GM19324 (cell line): ENCODE results near the gene LCN10.

Source experiments
- ATAC-seq: cut with Tn5 transposase; IDR thresholded peaks from one replicate; pipeline ENCODE4 v1.9.1; 2021; ENCODE audit warnings: mild to moderate bottlenecking, moderate library complexity; ENCODE audit not compliant: unreplicated experiment, low FRiP score

The LCN10 gene

DNA sequence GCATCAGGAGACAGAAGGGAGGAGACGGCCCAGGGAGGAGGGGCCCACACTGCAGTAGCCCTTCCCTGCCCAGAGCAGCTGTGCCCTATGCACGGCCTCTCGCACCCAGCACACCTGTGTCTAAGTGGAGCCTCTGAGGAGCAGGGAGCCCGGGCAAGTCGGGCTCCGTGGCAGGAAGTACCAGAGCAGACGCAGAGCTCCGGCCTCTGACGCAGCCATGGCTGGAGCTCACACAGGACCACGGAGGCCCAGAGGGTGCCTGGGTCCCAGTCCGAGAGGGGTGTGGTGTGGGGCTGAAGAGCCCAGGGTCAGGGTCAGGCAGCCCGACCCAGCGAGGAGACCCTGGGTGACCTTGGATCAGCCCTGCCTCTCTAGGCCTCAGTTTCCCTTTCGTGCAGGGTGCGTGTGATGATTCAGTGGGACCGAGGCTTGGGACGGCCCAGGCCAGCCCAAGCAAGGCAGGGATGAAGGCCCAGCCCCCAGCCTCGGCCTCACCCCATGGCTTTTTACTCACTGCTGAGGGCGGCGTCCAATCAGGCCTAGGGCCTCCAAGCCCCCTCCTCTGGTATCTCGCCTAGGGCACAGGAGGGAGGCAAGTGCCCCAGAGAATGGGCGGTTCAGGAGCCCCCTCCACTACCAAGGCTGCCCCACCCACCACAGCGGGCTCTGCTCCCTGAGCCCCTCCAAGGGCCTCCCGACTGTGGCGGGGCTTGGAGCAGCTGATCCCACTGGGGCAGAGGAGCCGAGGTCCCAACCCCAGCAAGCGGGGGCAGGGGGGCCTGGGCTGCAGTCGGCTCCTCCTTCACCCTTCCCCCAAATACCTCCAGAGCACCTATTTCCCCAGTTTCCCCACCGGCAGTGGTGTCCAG, 51.2 kb downstream of the LCN10 start:
- no peak for ATAC-seq

DNA sequence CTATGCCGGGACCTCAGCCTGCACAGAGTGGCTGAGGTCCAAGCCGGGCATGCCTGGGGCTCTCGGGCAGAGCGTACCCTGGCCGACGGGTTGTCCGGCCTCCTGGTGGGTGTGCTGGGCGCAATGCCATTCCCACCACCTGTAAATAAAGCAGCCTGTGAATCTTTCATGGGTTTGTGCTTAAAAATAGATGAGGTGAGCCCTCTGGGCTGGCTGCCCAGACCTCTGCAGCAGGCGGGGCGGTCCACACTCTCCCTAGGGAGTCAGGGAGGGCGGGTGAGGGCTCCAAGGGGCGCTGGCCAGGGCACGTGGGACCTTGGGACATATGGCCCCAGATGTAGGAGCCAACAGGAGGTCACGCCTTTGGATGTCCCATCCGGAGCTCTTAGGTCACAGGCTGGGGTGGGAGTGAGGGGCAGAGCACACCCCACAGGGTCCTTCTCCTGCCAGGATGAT, 51.9 kb downstream of the LCN10 start:
- ATAC-seq: no peak

DNA sequence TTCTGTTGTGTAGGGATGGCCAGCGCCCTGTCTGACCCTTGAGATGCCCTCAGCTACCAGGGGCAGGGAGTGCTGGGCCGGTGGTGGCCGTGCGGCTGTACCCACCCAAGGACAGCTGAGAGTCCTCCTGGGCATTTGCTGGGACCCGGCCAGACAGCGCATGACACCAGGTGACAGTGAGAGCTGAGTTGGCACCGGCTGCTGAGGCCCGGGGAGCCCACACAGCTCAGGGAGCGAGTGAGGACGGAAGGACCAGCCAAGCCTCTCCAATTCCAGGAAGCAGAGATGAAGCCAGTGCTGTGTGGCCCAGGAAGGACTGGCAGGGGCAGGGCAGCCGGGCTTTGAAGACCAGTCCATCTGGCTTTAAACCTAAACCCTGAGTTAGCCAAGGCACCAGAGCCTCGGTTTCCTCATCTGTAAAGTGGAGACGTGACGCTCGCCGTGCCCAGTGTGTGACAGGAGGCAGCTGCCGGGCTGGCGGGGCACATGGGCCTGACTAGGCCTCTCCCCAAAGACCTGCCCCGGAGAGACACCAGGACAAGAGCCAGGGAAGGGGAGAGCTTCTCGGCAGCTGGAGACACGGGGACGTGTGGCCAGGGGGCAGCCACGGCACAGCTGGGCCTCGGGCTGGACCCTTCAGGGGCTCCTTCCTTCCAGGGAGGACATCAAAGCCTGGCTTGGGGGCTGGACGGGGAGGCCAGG, 52.5 kb downstream of the LCN10 start:
- ATAC-seq: no peak

DNA sequence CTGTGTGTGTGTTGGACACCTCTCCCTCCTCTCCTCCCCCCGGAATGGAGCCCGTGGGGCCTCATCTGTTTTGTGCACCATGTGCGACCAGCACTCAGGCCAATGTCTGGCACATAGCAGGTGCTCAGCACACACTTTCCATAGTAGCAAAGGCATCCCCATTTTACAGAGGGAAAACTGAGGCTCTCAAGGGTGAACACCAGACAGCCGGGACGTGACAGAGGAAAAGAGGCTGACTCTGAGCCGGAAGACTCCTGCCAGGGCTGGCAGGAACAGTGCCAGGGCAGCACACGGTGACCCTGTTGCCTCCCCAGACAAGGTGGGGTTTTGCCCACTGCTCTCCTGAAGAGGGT, 53.7 kb downstream of the LCN10 start:
- no peak for ATAC-seq

DNA sequence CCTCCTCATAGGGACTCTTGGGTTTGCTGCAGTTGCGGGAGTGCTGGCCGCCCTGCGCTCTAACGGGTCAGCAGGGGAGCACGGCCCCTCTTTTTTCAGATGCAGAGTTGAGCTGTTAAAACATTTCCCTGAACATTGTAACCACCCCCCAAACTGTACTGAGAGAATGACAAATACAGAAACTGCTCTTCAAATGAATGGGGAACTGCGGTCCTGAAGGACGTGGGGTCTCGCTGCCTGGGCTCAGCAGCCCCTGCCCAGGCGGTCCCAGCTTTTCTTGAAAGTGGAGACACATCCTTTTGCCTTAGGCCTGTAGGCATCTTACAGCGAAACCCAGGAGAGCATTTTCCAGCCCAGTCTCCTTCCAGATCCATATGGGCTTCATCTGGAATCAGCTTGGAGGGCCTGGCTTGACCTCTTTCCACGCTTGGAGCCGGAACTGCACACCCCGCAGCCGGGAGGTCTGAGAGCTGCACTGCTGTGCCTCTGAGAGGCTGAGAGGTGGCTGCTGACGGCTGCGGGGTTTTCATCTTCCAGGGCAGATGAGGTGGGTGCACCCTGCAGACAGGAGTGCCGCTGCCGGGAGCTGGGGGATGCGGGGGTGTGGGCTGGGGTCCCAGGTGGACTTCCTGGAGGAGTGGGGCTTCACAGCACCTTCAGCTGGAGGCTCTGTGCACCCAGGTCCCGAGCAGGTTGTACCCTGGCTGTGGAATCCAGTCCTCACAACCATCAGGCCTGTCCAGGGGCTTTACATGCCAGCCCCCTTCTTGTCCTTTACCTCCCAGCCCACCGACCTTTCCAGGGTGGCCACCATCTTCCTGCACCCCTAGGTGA, 54.2 kb downstream of the LCN10 start:
- ATAC-seq: no peak
